Fibroblast of lung (primary cell): ENCODE measurements around the gene C12orf56.

Experiments used
- EZH2 ChIP-seq: IDR thresholded peaks from 2 replicates; pipeline ENCODE4 v1.5.1; 2012; ENCODE audit warnings: low read length, control low read depth, mild to moderate bottlenecking; ENCODE audit errors: missing control alignments
- TF ChIP-seq, protein P1 (sequence below), 2 donors: IDR thresholded peaks in 1 of 2; conservative IDR thresholded peaks in 1 of 2; 1 replicate in 1 of 2; 2 replicates in 1 of 2; pipeline ENCODE4 v1.5.1; 2011 to 2012; ENCODE audit warnings: low read length in 2 of 2, control low read depth in 1 of 2, inconsistent platforms in 1 of 2, low read depth in 1 of 2, mild to moderate bottlenecking in 1 of 2

- TF ChIP-seq, protein P1, sequence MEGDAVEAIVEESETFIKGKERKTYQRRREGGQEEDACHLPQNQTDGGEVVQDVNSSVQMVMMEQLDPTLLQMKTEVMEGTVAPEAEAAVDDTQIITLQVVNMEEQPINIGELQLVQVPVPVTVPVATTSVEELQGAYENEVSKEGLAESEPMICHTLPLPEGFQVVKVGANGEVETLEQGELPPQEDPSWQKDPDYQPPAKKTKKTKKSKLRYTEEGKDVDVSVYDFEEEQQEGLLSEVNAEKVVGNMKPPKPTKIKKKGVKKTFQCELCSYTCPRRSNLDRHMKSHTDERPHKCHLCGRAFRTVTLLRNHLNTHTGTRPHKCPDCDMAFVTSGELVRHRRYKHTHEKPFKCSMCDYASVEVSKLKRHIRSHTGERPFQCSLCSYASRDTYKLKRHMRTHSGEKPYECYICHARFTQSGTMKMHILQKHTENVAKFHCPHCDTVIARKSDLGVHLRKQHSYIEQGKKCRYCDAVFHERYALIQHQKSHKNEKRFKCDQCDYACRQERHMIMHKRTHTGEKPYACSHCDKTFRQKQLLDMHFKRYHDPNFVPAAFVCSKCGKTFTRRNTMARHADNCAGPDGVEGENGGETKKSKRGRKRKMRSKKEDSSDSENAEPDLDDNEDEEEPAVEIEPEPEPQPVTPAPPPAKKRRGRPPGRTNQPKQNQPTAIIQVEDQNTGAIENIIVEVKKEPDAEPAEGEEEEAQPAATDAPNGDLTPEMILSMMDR (conservative IDR thresholded peaks at IDR 0.05 in 1 of 2, IDR thresholded peaks at IDR 0.05 in 1 of 2; ENCODE audit: low read depth in 1 of 2, low read length in 2 of 2): no peak
- no peak for TF ChIP-seq EZH2
Observed at GRCh38 chr12:64431791-64432190, 41.2 kb upstream of the C12orf56 start.
